ENCODE results near the gene IGF2.

IGF2 gene

GRCh38 chr11:2143799-2144543, 4.8 kb upstream of the IGF2 start:
- H3K4me3 ChIP-seq (ENCODE audit: low read depth, low read length), result no peak overlapping the region
- DNase-seq, result no peak
- in situ Hi-C loops (cut with HindIII; ENCODE audit: low pct_ligation_motif_present, low sequenced_read_pairs), result no loop called here
- peaks cover 71% of the 10 kb centered on the region for H3K27me3 ChIP-seq (replicated peaks)
- H3K36me3 ChIP-seq (replicated peaks), result no peaks in the 10 kb centered on the region
- H3K27ac ChIP-seq, result no peak overlapping the region
- no peak for TF ChIP-seq CTCF (IDR thresholded peaks at IDR 0.05; ENCODE audit: low read depth, low read length, missing control alignments)

DNA sequence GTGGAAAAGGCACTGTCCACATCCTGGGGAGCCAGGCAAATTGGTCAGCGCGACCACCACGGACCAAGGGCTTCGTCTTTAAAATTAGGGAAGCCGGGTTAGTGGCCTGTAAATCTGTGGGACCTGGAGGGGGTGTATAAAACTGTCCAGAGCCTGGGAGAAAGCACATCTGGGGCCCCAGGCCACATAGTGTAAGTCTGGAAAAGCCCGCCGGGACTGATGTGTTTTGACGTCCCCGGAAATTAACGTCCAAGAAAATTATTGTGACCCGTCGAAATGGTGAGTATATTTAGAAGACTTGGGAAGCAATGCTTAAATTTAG, 4.2 kb upstream of the IGF2 start:
- in situ Hi-C loops (cut with HindIII; ENCODE audit: low pct_ligation_motif_present, low sequenced_read_pairs), result no loop called here
- no peaks in the 10 kb centered on the region for H3K36me3 ChIP-seq (replicated peaks)
- DNase-seq, result no peak
- H3K4me3 ChIP-seq (ENCODE audit: low read depth, low read length), result no peak overlapping the region
- H3K27me3 ChIP-seq (replicated peaks), result peaks cover 70% of the 10 kb centered on the region
- no peak overlapping the region for H3K27ac ChIP-seq
- TF ChIP-seq CTCF (IDR thresholded peaks at IDR 0.05; ENCODE audit: low read depth, low read length, missing control alignments), result no peak

DNA sequence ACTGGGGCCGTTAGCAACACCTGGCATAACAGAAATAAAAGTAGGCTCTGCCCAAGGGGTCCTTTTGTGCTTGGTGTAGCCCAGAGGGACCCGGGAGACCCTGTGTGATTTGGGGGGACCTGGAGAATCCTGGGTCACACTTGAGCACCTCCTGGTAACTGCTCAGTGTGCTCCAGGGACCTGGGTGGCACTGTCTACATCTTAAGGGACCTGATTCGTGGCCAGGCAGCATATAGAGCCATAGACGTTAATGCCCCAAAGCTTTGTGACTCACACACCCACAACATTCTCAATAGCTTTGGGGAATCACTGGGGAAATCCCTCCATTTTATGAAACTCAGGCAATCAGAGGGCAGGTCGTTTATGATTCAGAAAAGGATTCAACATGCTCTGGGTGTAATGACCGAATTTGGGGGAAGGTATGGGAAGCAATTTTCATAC, 3.6 kb upstream of the IGF2 start:
- in situ Hi-C loops (cut with HindIII; ENCODE audit: low pct_ligation_motif_present, low sequenced_read_pairs), result no loop called here
- no peak overlapping the region for H3K4me3 ChIP-seq (ENCODE audit: low read depth, low read length)
- no peaks in the 10 kb centered on the region for H3K36me3 ChIP-seq (replicated peaks)
- peaks cover 64% of the 10 kb centered on the region for H3K27me3 ChIP-seq (replicated peaks)
- no peak overlapping the region for H3K27ac ChIP-seq
- DNase-seq, result peak; percentile 33
- no peak for TF ChIP-seq CTCF (IDR thresholded peaks at IDR 0.05; ENCODE audit: low read depth, low read length, missing control alignments)

GRCh38 chr11:2142300-2142759, 3.1 kb upstream of the IGF2 start:
- Histone ChIP-seq H3K36me3 (replicated peaks) (no peaks in the 10 kb centered on the region), H3K27me3 (replicated peaks) (peaks cover 63% of the 10 kb centered on the region), H3K27ac (no peak overlapping the region), H3K4me3 (ENCODE audit: low read depth, low read length) (no peak overlapping the region)
- no peak for DNase-seq
- TF ChIP-seq CTCF (IDR thresholded peaks at IDR 0.05; ENCODE audit: low read depth, low read length, missing control alignments), result no peak
- in situ Hi-C loops (cut with HindIII; ENCODE audit: low pct_ligation_motif_present, low sequenced_read_pairs), result no loop called here

GRCh38 chr11:2140411-2141400, 1.5 kb upstream of the IGF2 start:
- DNase-seq, result no peak
- in situ Hi-C loops (cut with HindIII; ENCODE audit: low pct_ligation_motif_present, low sequenced_read_pairs), result no loop called here
- Histone ChIP-seq H3K27ac (no peak overlapping the region), H3K36me3 (replicated peaks) (no peaks in the 10 kb centered on the region), H3K4me3 (ENCODE audit: low read depth, low read length) (no peak overlapping the region), H3K27me3 (replicated peaks) (peaks cover 53% of the 10 kb centered on the region)
- no peak for TF ChIP-seq CTCF (IDR thresholded peaks at IDR 0.05; ENCODE audit: low read depth, low read length, missing control alignments)
